ENCODE measurements around the gene ZNF175.

DNA sequence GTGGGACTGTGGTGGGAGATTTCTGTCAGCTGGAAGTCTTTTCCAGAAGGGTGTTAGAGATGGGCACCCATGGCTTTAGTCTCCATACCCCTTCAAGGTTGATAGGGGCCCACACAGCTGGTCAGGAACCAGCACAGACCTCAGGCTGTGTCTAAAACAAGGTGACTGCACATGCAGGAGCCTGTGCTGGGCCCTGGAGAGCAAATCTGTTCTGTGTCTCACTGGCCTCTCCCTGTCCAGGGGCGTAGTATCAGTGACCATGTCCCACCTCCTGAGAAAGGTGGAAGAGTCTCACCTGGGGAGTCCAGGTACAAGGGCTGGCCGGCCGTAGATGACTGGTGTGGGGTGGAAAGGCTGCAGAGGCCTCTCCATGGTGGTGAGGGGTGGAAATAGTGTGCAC lies 19.4 kb downstream of the ZNF175 start:
- TF ChIP-seq, protein P1, sequence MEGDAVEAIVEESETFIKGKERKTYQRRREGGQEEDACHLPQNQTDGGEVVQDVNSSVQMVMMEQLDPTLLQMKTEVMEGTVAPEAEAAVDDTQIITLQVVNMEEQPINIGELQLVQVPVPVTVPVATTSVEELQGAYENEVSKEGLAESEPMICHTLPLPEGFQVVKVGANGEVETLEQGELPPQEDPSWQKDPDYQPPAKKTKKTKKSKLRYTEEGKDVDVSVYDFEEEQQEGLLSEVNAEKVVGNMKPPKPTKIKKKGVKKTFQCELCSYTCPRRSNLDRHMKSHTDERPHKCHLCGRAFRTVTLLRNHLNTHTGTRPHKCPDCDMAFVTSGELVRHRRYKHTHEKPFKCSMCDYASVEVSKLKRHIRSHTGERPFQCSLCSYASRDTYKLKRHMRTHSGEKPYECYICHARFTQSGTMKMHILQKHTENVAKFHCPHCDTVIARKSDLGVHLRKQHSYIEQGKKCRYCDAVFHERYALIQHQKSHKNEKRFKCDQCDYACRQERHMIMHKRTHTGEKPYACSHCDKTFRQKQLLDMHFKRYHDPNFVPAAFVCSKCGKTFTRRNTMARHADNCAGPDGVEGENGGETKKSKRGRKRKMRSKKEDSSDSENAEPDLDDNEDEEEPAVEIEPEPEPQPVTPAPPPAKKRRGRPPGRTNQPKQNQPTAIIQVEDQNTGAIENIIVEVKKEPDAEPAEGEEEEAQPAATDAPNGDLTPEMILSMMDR (conservative IDR thresholded peaks at IDR 0.05; ENCODE audit: low read depth, low read length): no peak
- TF ChIP-seq EZH2phosphoT487 (IDR thresholded peaks at IDR 0.05; ENCODE audit: borderline replicate concordance, low read length): no peak
